Measurements from ENCODE around the gene ZNF500. TPM values are rescaled to one million over a fixed set of nuclear protein-coding genes. Genes with fewer than 3 reads are reported as not detected.

The ZNF500 gene
- total and polyA plus RNA-seq, 2 of the 4 experiments (the other 2 are of a cell fraction), result 4.5 to 5.9 TPM

DNA sequence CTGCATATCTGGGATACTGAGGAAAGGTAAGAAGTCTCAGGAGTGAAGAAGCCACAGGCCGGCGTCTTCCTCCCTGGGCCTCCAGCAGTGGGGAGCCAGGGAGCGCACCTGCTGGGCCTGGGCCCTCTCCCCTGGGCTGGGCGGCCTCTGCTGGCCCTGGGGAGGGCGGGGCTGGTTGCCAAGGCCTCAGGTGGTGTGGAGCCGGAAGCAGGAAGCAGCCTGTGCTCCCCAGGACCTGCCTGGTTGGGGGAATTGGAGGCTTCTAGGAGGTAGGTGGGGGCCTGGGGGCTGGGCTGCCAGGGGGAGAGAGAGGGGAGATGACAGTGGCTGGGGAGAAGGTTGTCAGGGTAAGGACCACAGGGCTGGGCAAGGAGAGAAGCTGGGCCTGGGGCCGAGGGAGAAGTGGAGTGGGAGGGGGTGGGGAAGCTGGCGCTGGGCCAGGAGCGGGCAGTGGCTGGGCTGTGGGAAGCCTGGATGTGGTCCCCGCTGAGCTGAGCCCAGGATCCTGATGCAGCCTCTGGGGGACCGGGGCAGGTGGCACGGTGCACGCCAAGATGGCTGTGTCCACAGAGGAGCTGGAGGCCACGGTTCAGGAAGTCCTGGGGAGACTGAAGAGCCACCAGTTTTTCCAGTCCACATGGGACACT, 28.3 kb upstream of the ZNF500 start, which contains the start of gene SMIM22:
Gene SMIM22, plus strand, starts transcription at position 189 of the 647 bp plus-strand sequence. Its CDS starts 366 bp downstream, at position 555.
- Histone ChIP-seq H3K23ac (ENCODE audit: low read depth, low read length) (no peak within 1 kb of the TSS), H3K4me3 (ENCODE audit: insufficient read depth, low read depth, low read length) (no peak within 1 kb of the TSS), H3K56ac (ENCODE audit: extremely low read depth, insufficient read depth, low read length) (no peak within 1 kb of the TSS), H3K27ac (ENCODE audit: insufficient read depth, low read length) (no peak within 1 kb of the TSS), H4K91ac (ENCODE audit: insufficient read depth, low read depth, low read length) (no peak within 1 kb of the TSS), H2AK9ac (replicated peaks; ENCODE audit: low read depth, low read length, poor library complexity) (no peak within 1 kb of the TSS), H3K27me3 (ENCODE audit: control insufficient read depth, insufficient read depth, low read length) (no peaks in the 10 kb centered on the region), H3K9me1 (ENCODE audit: insufficient read depth, low read length) (0 out of 2 replicates have a peak, but pooled peaks cover 3% of the 10 kb centered on the region), H3K14ac (replicated peaks; ENCODE audit: low read depth, low read length) (no peak within 1 kb of the TSS), H3K18ac (ENCODE audit: low read depth, low read length) (no peak within 1 kb of the TSS), H3K79me1 (ENCODE audit: low read depth in 1 of 2, low read length in 2 of 2) (no peaks in the 10 kb centered on the region), H3K9ac (ENCODE audit: low read depth, low read length) (no peak within 1 kb of the TSS), H4K5ac (ENCODE audit: low read depth, low read length) (no peak within 1 kb of the TSS), H2BK20ac (ENCODE audit: low read depth, low read length) (no peak within 1 kb of the TSS), H3K9me3 (ENCODE audit: control insufficient read depth, insufficient read depth, low read length) (no peaks in the 10 kb centered on the region), H3K4me2 (ENCODE audit: low read depth, low read length) (no peak within 1 kb of the TSS), H4K20me1 (ENCODE audit: insufficient read depth, low read length) (no peaks in the 10 kb centered on the region), H4K8ac (ENCODE audit: low read depth in 2 of 2, low read length in 2 of 2) (no peak within 1 kb of the TSS), H2BK120ac (ENCODE audit: low read depth, low read length) (no peak within 1 kb of the TSS), H2BK5ac (ENCODE audit: low read depth, low read length, poor library complexity, severe bottlenecking) (no peak within 1 kb of the TSS), H3K4me1 (ENCODE audit: control insufficient read depth, insufficient read depth, low read length) (no peaks in the 10 kb centered on the region), H2AK5ac (ENCODE audit: low read depth, low read length) (no peak within 1 kb of the TSS), H2AFZ (replicated peaks; ENCODE audit: low read length, poor library complexity) (no peak within 1 kb of the TSS), H3K36me3 (ENCODE audit: control insufficient read depth, insufficient read depth, low read length) (peaks cover 2% of the 10 kb centered on the region; the same call in 1 of the 2 replicates), H2BK15ac (ENCODE audit: low read depth, low read length) (no peak within 1 kb of the TSS), H3K4ac (ENCODE audit: low read depth, low read length) (no peak within 1 kb of the TSS)
- intact Hi-C loops (cut with micrococcal nuclease) (no loop called here), dilution Hi-C loops (cut with HindIII; ENCODE audit: low sequenced_read_pairs, unreplicated experiment) (no loop called here), in situ Hi-C loops (cut with MboI; ENCODE audit: low sequenced_read_pairs) (no loop called here)
- ATAC-seq (ENCODE audit: low read depth) (no peak), DNase-seq (no peak)
- TF ChIP-seq SMC3 (IDR thresholded peaks at IDR 0.05; ENCODE audit: low read depth, low read length) (no peak), MXI1 (IDR thresholded peaks at IDR 0.05; ENCODE audit: borderline replicate concordance, low read depth, low read length) (no peak), RFX5 (IDR thresholded peaks at IDR 0.05; ENCODE audit: low read depth, low read length) (no peak), RAD21 (IDR thresholded peaks at IDR 0.05; ENCODE audit: low read length) (no peak), CHD1 (IDR thresholded peaks at IDR 0.05; ENCODE audit: low read depth, low read length) (no peak), FOS (IDR thresholded peaks at IDR 0.05; ENCODE audit: low read depth, low read length) (no peak)
- BruUV-seq (replicated peaks), result no TSS peak
- WGBS, 2 experiments (ENCODE audit: extremely low coverage in 2 of 2, insufficient read length in 1 of 2), result 34% methylated on average over 2 of the region's 14 CpGs; no CpG with 5 or more reads in 1 of the 2 experiments
- CTCF ChIA-PET, result no interaction called here
- POLR2A ChIA-PET (ENCODE audit: unreplicated experiment), result no interaction called here
